ENCODE data around the gene MLF2.

GRCh38 chr12:6764011-6764828, 11.3 kb upstream of the MLF2 start:
- TF ChIP-seq CTCF (IDR thresholded peaks at IDR 0.05; ENCODE audit: low read depth, low read length) (no peak), MAX (IDR thresholded peaks at IDR 0.05; ENCODE audit: low read depth, low read length) (no peak), POLR2A (IDR thresholded peaks at IDR 0.05; ENCODE audit: extremely low read depth, insufficient read length) (no peak)
